Measurements from ENCODE around the gene FIBCD1. TPM values are rescaled to one million over a fixed set of nuclear protein-coding genes. Genes with fewer than 3 reads are reported as not detected.

FIBCD1 gene
- total RNA-seq, 1 donor, result 5.1 TPM

DNA sequence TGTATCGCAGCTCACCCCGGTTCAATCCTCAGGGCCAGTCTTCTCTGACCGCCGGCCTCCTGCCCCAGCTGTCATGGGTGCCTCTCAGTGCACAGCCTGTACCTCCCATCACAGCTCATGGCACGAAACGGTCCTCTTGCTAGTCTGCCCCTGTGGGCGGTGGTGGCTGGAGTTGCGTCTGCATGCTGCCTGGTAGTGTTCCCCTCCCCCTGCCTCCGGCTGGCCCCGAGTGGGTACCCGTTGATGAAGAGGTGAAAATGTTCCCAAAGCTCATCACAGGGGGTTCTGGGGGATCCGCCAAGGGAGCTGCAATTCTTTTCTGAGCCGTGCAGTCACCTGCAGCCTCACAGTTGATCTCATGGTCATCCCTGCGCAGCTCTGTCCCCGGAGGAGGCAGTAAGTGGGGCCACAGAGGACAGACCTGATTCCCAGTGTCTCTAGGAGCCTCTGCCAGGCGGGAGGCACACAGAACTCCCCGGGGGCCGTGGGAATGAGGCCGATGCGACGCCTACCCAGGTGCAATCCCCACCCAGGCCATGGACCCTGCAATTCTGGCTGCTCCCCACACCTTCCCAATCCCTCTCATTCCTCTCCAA, 34.7 kb upstream of the FIBCD1 start:
- H3K27ac ChIP-seq (ENCODE audit: low read depth, low read length), result no peak overlapping the region
- no peak overlapping the region for H2AFZ ChIP-seq (ENCODE audit: low read length)
- H3K4me2 ChIP-seq (ENCODE audit: insufficient read depth, low read length), result no peak overlapping the region
- TF ChIP-seq CTCF (IDR thresholded peaks at IDR 0.05; ENCODE audit: extremely low read depth, low read depth, low read length), result no peak
- no peaks in the 10 kb centered on the region for H3K79me2 ChIP-seq (ENCODE audit: insufficient read depth, low read length)
- H3K9me3 ChIP-seq (ENCODE audit: low read depth, low read length), result no peaks in the 10 kb centered on the region
- no peaks in the 10 kb centered on the region for H3K4me1 ChIP-seq (ENCODE audit: insufficient read depth, low read length)
- no peaks in the 10 kb centered on the region for H4K20me1 ChIP-seq (ENCODE audit: insufficient read depth, low read length)
- no peak overlapping the region for H3K4me3 ChIP-seq (ENCODE audit: insufficient read depth, low read length)
- peak; percentile 85 for DNase-seq (ENCODE audit: insufficient read length, low spot score, missing footprints)
- H3K36me3 ChIP-seq (ENCODE audit: insufficient read depth, low read length), result no peaks in the 10 kb centered on the region
- H3K27me3 ChIP-seq (ENCODE audit: insufficient read depth, low read length), result peaks cover 51% of the 10 kb centered on the region

- H3K79me2 ChIP-seq (ENCODE audit: insufficient read depth, low read length), result no peaks in the 10 kb centered on the region
- no peak overlapping the region for H3K4me2 ChIP-seq (ENCODE audit: insufficient read depth, low read length)
- DNase-seq (ENCODE audit: insufficient read length, low spot score, missing footprints), result peak; percentile 63
- H4K20me1 ChIP-seq (ENCODE audit: insufficient read depth, low read length), result no peaks in the 10 kb centered on the region
- no peak for TF ChIP-seq CTCF (IDR thresholded peaks at IDR 0.05; ENCODE audit: extremely low read depth, low read depth, low read length)
- no peaks in the 10 kb centered on the region for H3K4me1 ChIP-seq (ENCODE audit: insufficient read depth, low read length)
- H3K27me3 ChIP-seq (ENCODE audit: insufficient read depth, low read length), result peaks cover 51% of the 10 kb centered on the region
- no peaks in the 10 kb centered on the region for H3K9me3 ChIP-seq (ENCODE audit: low read depth, low read length)
- no peak overlapping the region for H3K4me3 ChIP-seq (ENCODE audit: insufficient read depth, low read length)
- no peak overlapping the region for H2AFZ ChIP-seq (ENCODE audit: low read length)
- no peaks in the 10 kb centered on the region for H3K36me3 ChIP-seq (ENCODE audit: insufficient read depth, low read length)
- no peak overlapping the region for H3K27ac ChIP-seq (ENCODE audit: low read depth, low read length)
These were observed 34.1 kb upstream of the FIBCD1 start for GRCh38 chr9:130972957-130973685.

DNA sequence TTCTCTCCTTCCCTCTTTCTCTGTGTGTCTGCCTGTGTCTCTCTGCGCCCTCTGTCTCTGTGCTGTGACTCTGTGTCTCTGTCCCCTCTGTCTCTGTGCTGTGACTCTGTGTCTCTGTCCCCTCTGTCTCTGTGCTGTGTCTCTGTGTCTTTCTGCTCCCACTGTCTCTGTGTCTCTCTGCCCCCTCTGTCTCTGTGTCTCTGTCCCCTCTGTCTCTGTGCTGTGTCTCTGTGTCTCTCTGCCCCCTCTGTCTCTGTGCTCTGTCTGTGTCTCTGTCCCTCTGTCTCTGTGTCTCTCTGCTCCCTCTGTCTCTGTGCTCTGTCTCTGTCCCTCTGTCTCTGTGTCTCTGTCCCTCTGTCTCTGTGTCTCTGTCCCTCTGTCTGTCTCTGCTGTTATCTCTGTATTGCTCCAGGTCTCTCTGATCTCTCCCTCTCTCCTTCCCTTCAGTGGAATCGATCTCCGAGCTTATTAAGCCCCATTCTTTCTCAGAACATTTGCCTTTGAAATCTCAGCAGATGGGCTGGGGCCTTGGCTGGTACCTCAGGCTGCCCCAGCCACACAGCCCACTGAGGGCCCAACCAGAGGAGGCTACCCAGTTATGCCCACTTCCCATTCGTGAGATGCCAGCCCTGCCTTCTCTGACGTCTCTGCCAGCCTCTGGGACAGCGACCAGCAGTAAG, 33.4 kb upstream of the FIBCD1 start:
- Histone ChIP-seq H3K36me3 (ENCODE audit: insufficient read depth, low read length) (no peaks in the 10 kb centered on the region), H3K9me3 (ENCODE audit: low read depth, low read length) (no peaks in the 10 kb centered on the region), H4K20me1 (ENCODE audit: insufficient read depth, low read length) (no peaks in the 10 kb centered on the region), H3K4me3 (ENCODE audit: insufficient read depth, low read length) (no peak overlapping the region), H2AFZ (ENCODE audit: low read length) (no peak overlapping the region), H3K79me2 (ENCODE audit: insufficient read depth, low read length) (no peaks in the 10 kb centered on the region), H3K4me2 (ENCODE audit: insufficient read depth, low read length) (no peak overlapping the region), H3K27ac (ENCODE audit: low read depth, low read length) (no peak overlapping the region), H3K4me1 (ENCODE audit: insufficient read depth, low read length) (no peaks in the 10 kb centered on the region), H3K27me3 (ENCODE audit: insufficient read depth, low read length) (peaks cover 44% of the 10 kb centered on the region)
- DNase-seq (ENCODE audit: insufficient read length, low spot score, missing footprints), result peak; percentile 51
- TF ChIP-seq CTCF (IDR thresholded peaks at IDR 0.05; ENCODE audit: extremely low read depth, low read depth, low read length), result no peak

- Histone ChIP-seq H2AFZ (ENCODE audit: low read length) (no peak overlapping the region), H3K4me3 (ENCODE audit: insufficient read depth, low read length) (no peak overlapping the region), H3K9me3 (ENCODE audit: low read depth, low read length) (no peaks in the 10 kb centered on the region), H3K4me2 (ENCODE audit: insufficient read depth, low read length) (no peak overlapping the region), H4K20me1 (ENCODE audit: insufficient read depth, low read length) (no peaks in the 10 kb centered on the region), H3K27ac (ENCODE audit: low read depth, low read length) (no peak overlapping the region), H3K79me2 (ENCODE audit: insufficient read depth, low read length) (no peaks in the 10 kb centered on the region), H3K36me3 (ENCODE audit: insufficient read depth, low read length) (no peaks in the 10 kb centered on the region), H3K4me1 (ENCODE audit: insufficient read depth, low read length) (no peaks in the 10 kb centered on the region), H3K27me3 (ENCODE audit: insufficient read depth, low read length) (peaks cover 39% of the 10 kb centered on the region)
- DNase-seq (ENCODE audit: insufficient read length, low spot score, missing footprints), result peak; percentile 26
- no peak for TF ChIP-seq CTCF (IDR thresholded peaks at IDR 0.05; ENCODE audit: extremely low read depth, low read depth, low read length)
These were observed 32.3 kb upstream of the FIBCD1 start for GRCh38 chr9:130971294-130971849.
